Keratinocyte (primary cell): ENCODE data around the gene ATP5PF. TPM values are rescaled to one million over a fixed set of nuclear protein-coding genes. Genes with fewer than 3 reads are reported as not detected.

Experiments used
- DNase-seq: peaks from one replicate; pipeline ENCODE4 v3.0.0-alpha.2; 2011; ENCODE audit warnings: low read depth, missing footprints, low spot score
- FAIRE-seq: peaks from 2 replicates; lab custom pipeline; 2011; peaks lifted over from hg19 to GRCh38; lab: Jason Lieb, UNC
- H2AFZ ChIP-seq: 2 replicates; pipeline ENCODE4 v1.6.0; 2012; ENCODE audit warnings: low read length, control low read depth, inconsistent platforms; ENCODE audit not compliant: control insufficient read depth
- H3K27ac ChIP-seq: 2 replicates; pipeline ENCODE4 v1.5.1; 2011; ENCODE audit warnings: low read length; ENCODE audit not compliant: control insufficient read depth, insufficient read depth
- H3K27me3 ChIP-seq: 3 replicates; pipeline ENCODE4 v1.6.0; 2011; ENCODE audit warnings: low read length; ENCODE audit not compliant: control insufficient read depth, insufficient read depth; ENCODE audit errors: extremely low read depth
- H3K36me3 ChIP-seq, 2 experiments: 2 replicates in 1 of 2; 3 replicates in 1 of 2; pipeline ENCODE4 v1.5.1; 2011; ENCODE audit warnings: low read length in 2 of 2, mild to moderate bottlenecking in 1 of 2; ENCODE audit not compliant: control insufficient read depth in 2 of 2, insufficient read depth in 2 of 2; ENCODE audit errors: extremely low read depth in 1 of 2
- H3K4me1 ChIP-seq: 3 replicates; pipeline ENCODE4 v1.5.1; 2011; ENCODE audit warnings: low read length; ENCODE audit not compliant: control insufficient read depth, insufficient read depth; ENCODE audit errors: extremely low read depth
- H3K4me2 ChIP-seq: 3 replicates; pipeline ENCODE4 v1.6.0; 2011; ENCODE audit warnings: low read depth, low read length; ENCODE audit not compliant: control insufficient read depth, insufficient read depth; ENCODE audit errors: extremely low read depth
- H3K4me3 ChIP-seq, 3 experiments: fragments of 200-600 bp in 1 of 3; sonication (generic) in 1 of 3; 2 replicates in 2 of 3; 3 replicates in 1 of 3; pipeline ENCODE4 v1.5.1; 2011 to 2016; ENCODE audit warnings: low read length in 3 of 3, mild to moderate bottlenecking in 3 of 3, control low read depth in 2 of 3, inconsistent platforms in 1 of 3, low read depth in 1 of 3, mixed read lengths in 1 of 3, mixed run types in 1 of 3, moderate library complexity in 1 of 3; ENCODE audit not compliant: control insufficient read depth in 2 of 3, insufficient read depth in 2 of 3; ENCODE audit errors: extremely low read depth in 1 of 3
- H3K79me2 ChIP-seq: 2 replicates; pipeline ENCODE4 v1.6.0; 2012; ENCODE audit warnings: low read length; ENCODE audit not compliant: control insufficient read depth, insufficient read depth
- H3K9ac ChIP-seq: 3 replicates; pipeline ENCODE4 v1.6.0; 2011; ENCODE audit warnings: low read length; ENCODE audit not compliant: control insufficient read depth, insufficient read depth; ENCODE audit errors: extremely low read depth
- H3K9me1 ChIP-seq: 3 replicates; pipeline ENCODE4 v1.6.0; 2011; ENCODE audit warnings: low read length; ENCODE audit not compliant: control insufficient read depth, insufficient read depth; ENCODE audit errors: extremely low read depth
- H3K9me3 ChIP-seq: 2 replicates; pipeline ENCODE4 v1.5.1; 2012; ENCODE audit warnings: low read depth, low read length; ENCODE audit not compliant: control insufficient read depth
- H4K20me1 ChIP-seq: 3 replicates; pipeline ENCODE4 v1.6.0; 2011; ENCODE audit warnings: low read length; ENCODE audit not compliant: control insufficient read depth, insufficient read depth; ENCODE audit errors: extremely low read depth
- CTCF ChIP-seq, 3 experiments: IDR thresholded peaks in 1 of 3; conservative IDR thresholded peaks in 1 of 3; optimal IDR thresholded peaks in 1 of 3; 2 replicates in 2 of 3; 3 replicates in 1 of 3; pipeline versions ENCODE3 to v1.5.1; 2011; ENCODE audit warnings: low read length in 3 of 3, mild to moderate bottlenecking in 3 of 3, moderate library complexity in 2 of 3, control low read depth in 1 of 3, inconsistent platforms in 1 of 3; ENCODE audit not compliant: insufficient read depth in 2 of 3; ENCODE audit errors: extremely low read depth in 1 of 3
- EZH2 ChIP-seq: IDR thresholded peaks from one replicate; pipeline ENCODE4 v1.6.1; 2012; ENCODE audit warnings: inconsistent platforms, mild to moderate bottlenecking, low read length, moderate library complexity
- dilution Hi-C: fragments of 300-500 bp; cut with MboI; formaldehyde crosslinking; loops from one replicate; pipeline ENCODE4 v1.7.0; 2020; ENCODE audit warnings: low sequenced_read_pairs; ENCODE audit not compliant: extremely low pct_ligation_motif_present
- polyA plus RNA-seq, 5 experiments: library from polyadenylated mRNA; depleted of rRNA in 3 of 5; stranded (reverse) in 3 of 5; stranded (forward) in 1 of 5; unstranded in 1 of 5; fragments of >200 nt; gene quantifications; 1 replicate in 1 of 5; 2 replicates in 3 of 5; 3 replicates in 1 of 5; pipeline versions ENCODE4 v1.2.1 to v1.2.3, GENCODE V29; 2011 to 2012; ENCODE audit warnings: missing spikeins in 2 of 5, low read depth in 1 of 5, low replicate concordance in 1 of 5

The ATP5PF gene
- polyA plus RNA-seq, 1 donor (not counting 4 experiments of a cell fraction or from before 2014, with no cell fraction given), result 256 TPM

- Histone ChIP-seq H3K9ac (no peak overlapping the region), H3K4me3 (no peak overlapping the region), H3K9me3 (no peaks in the 10 kb centered on the region), H3K27ac (no peak overlapping the region), H2AFZ (no peak overlapping the region), H4K20me1 (no peaks in the 10 kb centered on the region), H3K9me1 (no peaks in the 10 kb centered on the region), H3K36me3 (no peaks in the 10 kb centered on the region), H3K79me2 (no peaks in the 10 kb centered on the region), H3K27me3 (no peaks in the 10 kb centered on the region), H3K4me1 (no peaks in the 10 kb centered on the region), H3K4me2 (no peak overlapping the region)
- DNase-seq (no peak), FAIRE-seq (no peak)
- TF ChIP-seq EZH2, result no peak
- no peak for TF ChIP-seq CTCF (optimal IDR thresholded peaks at IDR 0.05 in 1 of 3, IDR thresholded peaks at IDR 0.05 in 1 of 3, conservative IDR thresholded peaks at IDR 0.05 in 1 of 3; ENCODE audit: extremely low read depth in 1 of 3, insufficient read depth in 2 of 3, low read length in 3 of 3)
- dilution Hi-C loops, result no loop called here
Measured at GRCh38 chr21:25676451-25676850, 58.3 kb downstream of the ATP5PF start.

Other genes with a start within 250 kb of the ATP5PF start
- gene MRPL39, start 127.4 kb downstream of the ATP5PF start, polyA plus RNA-seq, result 30.1 to 51.4 TPM (median 33.2 TPM) in 3 replicates
- gene JAM2, start 95.6 kb downstream of the ATP5PF start, polyA plus RNA-seq, result 0.04 TPM in 1 of 3 replicates, not detected in the others
- 8.4 to 16.3 TPM (median 10.8 TPM) in 3 replicates for gene GABPA, start 68 bp upstream of the ATP5PF start, polyA plus RNA-seq